Mammary epithelial cell (primary cell): ENCODE measurements around the gene OMP.

Source experiments
- EZH2 ChIP-seq: IDR thresholded peaks from 2 replicates; pipeline ENCODE4 v1.6.1; 2012; ENCODE audit warnings: low read length, inconsistent platforms, borderline replicate concordance
- TF ChIP-seq, protein P1 (sequence below), 2 donors: IDR thresholded peaks in 1 of 2; conservative IDR thresholded peaks in 1 of 2; 2 replicates each; pipeline ENCODE4 v1.5.1; 2011 to 2012; ENCODE audit warnings: inconsistent platforms in 2 of 2, low read length in 2 of 2, mild to moderate bottlenecking in 2 of 2, control low read depth in 1 of 2, low read depth in 1 of 2; ENCODE audit not compliant: insufficient read depth in 1 of 2; ENCODE audit errors: extremely low read depth in 1 of 2

DNA sequence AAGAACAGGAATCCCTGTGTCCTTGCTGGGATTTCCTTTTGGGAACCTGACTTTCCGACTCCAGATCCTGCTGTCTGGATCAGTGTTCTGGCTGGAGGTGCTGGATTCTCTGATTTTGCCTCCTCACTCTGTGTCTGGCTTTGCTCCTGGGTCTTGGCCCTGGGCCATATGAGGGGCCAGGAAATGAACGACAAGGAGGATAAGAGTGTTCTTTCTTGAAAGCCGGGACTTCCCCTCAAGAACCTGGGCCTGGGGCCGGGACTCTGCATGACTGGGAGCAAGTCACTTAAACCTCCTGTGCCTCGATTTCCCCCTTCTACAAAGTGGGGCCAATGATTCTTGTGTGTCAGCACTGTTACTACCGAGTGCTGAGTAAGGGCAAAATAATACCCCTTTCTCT lies 22.6 kb downstream of the OMP start:
- TF ChIP-seq, protein P1, sequence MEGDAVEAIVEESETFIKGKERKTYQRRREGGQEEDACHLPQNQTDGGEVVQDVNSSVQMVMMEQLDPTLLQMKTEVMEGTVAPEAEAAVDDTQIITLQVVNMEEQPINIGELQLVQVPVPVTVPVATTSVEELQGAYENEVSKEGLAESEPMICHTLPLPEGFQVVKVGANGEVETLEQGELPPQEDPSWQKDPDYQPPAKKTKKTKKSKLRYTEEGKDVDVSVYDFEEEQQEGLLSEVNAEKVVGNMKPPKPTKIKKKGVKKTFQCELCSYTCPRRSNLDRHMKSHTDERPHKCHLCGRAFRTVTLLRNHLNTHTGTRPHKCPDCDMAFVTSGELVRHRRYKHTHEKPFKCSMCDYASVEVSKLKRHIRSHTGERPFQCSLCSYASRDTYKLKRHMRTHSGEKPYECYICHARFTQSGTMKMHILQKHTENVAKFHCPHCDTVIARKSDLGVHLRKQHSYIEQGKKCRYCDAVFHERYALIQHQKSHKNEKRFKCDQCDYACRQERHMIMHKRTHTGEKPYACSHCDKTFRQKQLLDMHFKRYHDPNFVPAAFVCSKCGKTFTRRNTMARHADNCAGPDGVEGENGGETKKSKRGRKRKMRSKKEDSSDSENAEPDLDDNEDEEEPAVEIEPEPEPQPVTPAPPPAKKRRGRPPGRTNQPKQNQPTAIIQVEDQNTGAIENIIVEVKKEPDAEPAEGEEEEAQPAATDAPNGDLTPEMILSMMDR (conservative IDR thresholded peaks at IDR 0.05 in 1 of 2, IDR thresholded peaks at IDR 0.05 in 1 of 2; ENCODE audit: extremely low read depth in 1 of 2, insufficient read depth in 1 of 2, low read depth in 1 of 2, low read length in 2 of 2), result no peak
- no peak for TF ChIP-seq EZH2
